SH-SY5Y (cell line): ENCODE measurements around the gene ZNF274.

Experiments used
- GATA2 ChIP-seq: IDR thresholded peaks from 2 replicates; pipeline ENCODE4 v1.6.1; 2011; ENCODE audit warnings: mild to moderate bottlenecking, low read depth, low read length
- GATA3 ChIP-seq: IDR thresholded peaks from 2 replicates; pipeline ENCODE4 v1.6.1; 2011; ENCODE audit warnings: low read depth, mild to moderate bottlenecking, low read length, moderate library complexity

- TF ChIP-seq GATA2 (no peak), GATA3 (no peak)
Measured at GRCh38 chr19:58182577-58182988, 278 bp upstream of the ZNF274 start.
